Tibial artery (tissue), 4 donors: ENCODE results near the gene TBX3.
"Not testable (repeated sequence)": the region's sequence is repeated elsewhere in the genome, so short reads cannot be mapped to it uniquely, and the experiment has no call there.

ENCODE experiments used
- DNase-seq, 2 donors: peaks; one replicate each; pipeline ENCODE4 v3.0.0-alpha.2; 2019
- H3K27ac ChIP-seq, 2 donors: fragments of 200-600 bp; sonication (generic) in 1 of 2; 1 replicate in 1 of 2; 2 replicates in 1 of 2; pipeline ENCODE4 v1.5.1; 2018 to 2019; ENCODE audit warnings: mild to moderate bottlenecking in 1 of 2
- H3K27me3 ChIP-seq, 2 donors: fragments of 200-600 bp; sonication (generic) in 1 of 2; one replicate each; pipeline versions ENCODE4 v1.5.1 to v1.6.0; 2016 to 2019
- H3K36me3 ChIP-seq, 3 donors: fragments of 200-600 bp; sonication (generic) in 2 of 3; one replicate each; pipeline ENCODE4 v1.5.1; 2016 to 2019; ENCODE audit warnings: mild to moderate bottlenecking in 2 of 3
- H3K4me1 ChIP-seq, 4 donors: fragments of 200-600 bp; sonication (generic) in 2 of 4; 1 replicate in 3 of 4; 2 replicates in 1 of 4; pipeline ENCODE4 v1.5.1; 2016 to 2019
- H3K4me3 ChIP-seq, 2 donors: fragments of 200-600 bp; sonication (generic) in 1 of 2; 1 replicate in 1 of 2; 2 replicates in 1 of 2; pipeline ENCODE4 v1.5.1; 2018 to 2019; ENCODE audit warnings: mild to moderate bottlenecking in 2 of 2
- H3K9me3 ChIP-seq, 3 donors: fragments of 200-600 bp; sonication (generic) in 1 of 3; one replicate each; pipeline ENCODE4 v1.5.1; 2016 to 2019
- CTCF ChIP-seq, 2 experiments: fragments of 200-600 bp in 1 of 2; fragments of 450-650 bp in 1 of 2; IDR thresholded peaks; one replicate each; pipeline ENCODE4 v1.5.1; 2017 to 2019; ENCODE audit warnings: antibody characterized with exemption in 2 of 2, mild to moderate bottlenecking in 1 of 2, moderate library complexity in 1 of 2
- intact Hi-C: fragments of 100-400 bp; cut with DNase I; formaldehyde crosslinking; loops from one replicate; pipeline ENCODE4 v1.15.0; 2023; ENCODE audit warnings: low total_unique reads

The TBX3 gene

DNA sequence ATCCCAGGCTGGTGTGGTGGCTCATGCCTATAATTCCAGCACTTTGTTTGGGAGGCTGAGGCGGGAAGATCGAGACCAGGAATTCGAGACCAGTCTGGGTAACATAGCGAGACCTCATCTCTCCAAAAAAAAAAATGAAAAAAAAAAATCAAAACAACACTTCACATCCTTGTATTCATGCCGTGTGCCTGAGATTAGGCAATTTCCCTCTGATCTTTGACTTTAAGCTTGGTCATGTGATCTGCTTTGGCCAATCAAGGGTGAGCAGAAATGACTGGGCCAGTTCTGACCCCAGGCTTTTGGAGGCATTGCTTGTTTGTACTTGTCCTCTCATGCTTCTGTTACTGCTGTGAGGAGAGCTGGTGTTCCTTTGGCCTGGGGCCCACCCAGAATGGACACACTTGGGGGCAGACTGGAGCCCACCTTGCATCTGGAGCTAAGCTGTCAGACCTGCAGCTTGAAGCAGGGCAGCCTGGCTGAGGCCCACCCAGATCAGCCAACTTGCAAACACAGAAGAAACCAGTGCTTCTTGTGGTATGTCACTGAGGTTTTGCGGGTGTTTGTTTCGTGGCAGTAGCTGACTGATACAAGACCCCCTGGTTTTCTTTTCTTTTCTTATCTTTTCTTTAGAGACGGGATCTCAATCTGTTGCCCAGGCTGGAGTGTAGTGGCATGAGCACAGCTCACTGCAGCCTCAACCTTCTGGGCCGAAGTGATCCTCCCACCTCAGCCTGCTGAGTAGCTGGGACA lies 29.7 kb upstream of the TBX3 start:
- TF ChIP-seq CTCF (IDR thresholded peaks at IDR 0.05), result no peak
- no peak for DNase-seq
- no peaks in the 10 kb centered on the region for H3K4me1 ChIP-seq
- H3K36me3 ChIP-seq, result no peaks in the 10 kb centered on the region
- H3K9me3 ChIP-seq, result peaks cover 0 to 7% (median 0%) of the 10 kb centered on the region in 3 donors
- H3K27ac ChIP-seq, result no peak overlapping the region
- H3K4me3 ChIP-seq, result no peak overlapping the region
- intact Hi-C loops, result no loop called here
- peaks cover 0 to 38% of the 10 kb centered on the region in 2 donors for H3K27me3 ChIP-seq

DNA sequence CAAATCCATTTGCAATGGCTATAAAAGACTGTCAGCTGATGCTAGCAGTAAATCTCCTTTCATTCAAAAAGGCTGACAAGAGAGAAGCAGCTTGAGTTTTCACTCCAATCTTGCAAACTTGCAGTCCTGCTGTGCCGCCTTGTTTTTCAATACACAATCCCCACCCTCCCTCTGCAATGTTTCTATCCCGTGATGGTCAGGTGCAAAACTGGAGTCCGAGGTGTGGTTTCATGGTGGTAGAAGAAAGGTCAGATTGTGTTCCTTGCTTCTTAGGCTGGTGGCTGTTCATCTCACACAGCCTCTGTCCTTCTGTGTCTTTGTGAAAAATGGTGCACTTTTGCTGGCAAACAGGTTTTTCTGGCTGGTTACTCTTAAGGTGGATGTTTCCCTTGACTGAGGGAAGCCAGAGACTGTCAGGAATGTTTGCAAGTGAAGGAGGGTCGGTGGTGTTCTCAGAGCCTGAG lies 27.7 kb upstream of the TBX3 start:
- Histone ChIP-seq H3K4me1 (no peaks in the 10 kb centered on the region), H3K36me3 (no peaks in the 10 kb centered on the region), H3K27me3 (peaks cover 0 to 45% of the 10 kb centered on the region in 2 donors), H3K9me3 (peaks cover 0 to 7% (median 0%) of the 10 kb centered on the region in 3 donors), H3K27ac (no peak overlapping the region), H3K4me3 (no peak overlapping the region)
- no peak for DNase-seq
- intact Hi-C loops, result no loop called here
- TF ChIP-seq CTCF (IDR thresholded peaks at IDR 0.05), result no peak

DNA sequence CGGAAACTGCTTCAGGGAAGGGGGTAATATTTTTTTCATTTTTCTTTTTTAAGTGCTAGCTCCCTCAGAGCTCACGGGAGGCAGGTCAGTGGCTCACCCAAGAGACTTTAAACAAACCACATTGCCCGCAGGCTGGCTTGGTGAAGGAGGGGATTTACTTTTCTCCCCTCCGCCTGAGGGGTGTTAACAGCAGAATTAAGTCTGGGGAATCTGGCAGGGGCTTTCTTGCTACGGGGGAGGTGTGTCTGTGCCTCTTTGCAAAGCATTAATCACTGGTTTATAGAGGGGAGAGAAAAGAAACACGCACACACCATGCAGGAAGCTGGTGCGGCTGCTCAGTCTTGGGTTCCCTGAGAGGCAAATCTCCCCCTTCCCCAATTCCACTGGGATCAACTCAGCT lies 26.2 kb upstream of the TBX3 start:
- peaks cover 0 to 44% of the 10 kb centered on the region in 2 donors for H3K27me3 ChIP-seq
- intact Hi-C loops, result no loop called here
- H3K27ac ChIP-seq, result no peak overlapping the region
- H3K36me3 ChIP-seq, result no peaks in the 10 kb centered on the region
- TF ChIP-seq CTCF (IDR thresholded peaks at IDR 0.05), result no peak
- H3K4me1 ChIP-seq, result no peaks in the 10 kb centered on the region
- no peak for DNase-seq
- H3K9me3 ChIP-seq, result peaks cover 0 to 7% (median 0%) of the 10 kb centered on the region in 3 donors
- no peak overlapping the region for H3K4me3 ChIP-seq

GRCh38 chr12:114709112-114709511 lies 25.1 kb upstream of the TBX3 start:
- Histone ChIP-seq H3K36me3 (no peaks in the 10 kb centered on the region), H3K4me1 (no peaks in the 10 kb centered on the region), H3K4me3 (no peak overlapping the region), H3K9me3 (peaks cover 0 to 7% (median 0%) of the 10 kb centered on the region in 3 donors), H3K27me3 (peaks cover 0 to 55% of the 10 kb centered on the region in 2 donors), H3K27ac (no peak overlapping the region)
- no peak for TF ChIP-seq CTCF (IDR thresholded peaks at IDR 0.05)
- intact Hi-C loops, result no loop called here
- no peak for DNase-seq

GRCh38 chr12:114708598-114708997 lies 24.6 kb upstream of the TBX3 start:
- H3K27ac ChIP-seq, H3K4me3 ChIP-seq, H3K36me3 ChIP-seq, intact Hi-C loops, H3K4me1 ChIP-seq, H3K9me3 ChIP-seq, DNase-seq: not testable (repeated sequence)
- H3K27me3 ChIP-seq, result peaks cover 0 to 59% of the 10 kb centered on the region in 2 donors

GRCh38 chr12:114704096-114704495 lies 20.1 kb upstream of the TBX3 start:
- Histone ChIP-seq H3K4me3 (no peak overlapping the region), H3K36me3 (no peaks in the 10 kb centered on the region), H3K4me1 (peaks cover 0 to 4% (median 0%) of the 10 kb centered on the region in 4 donors), H3K27ac (no peak overlapping the region), H3K27me3 (peaks cover 0 to 71% of the 10 kb centered on the region in 2 donors), H3K9me3 (no peaks in the 10 kb centered on the region)
- TF ChIP-seq CTCF (IDR thresholded peaks at IDR 0.05), result no peak
- intact Hi-C loops, result no loop called here
- no peak for DNase-seq
